ENCODE measurements around the gene PHLPP1.

DNA sequence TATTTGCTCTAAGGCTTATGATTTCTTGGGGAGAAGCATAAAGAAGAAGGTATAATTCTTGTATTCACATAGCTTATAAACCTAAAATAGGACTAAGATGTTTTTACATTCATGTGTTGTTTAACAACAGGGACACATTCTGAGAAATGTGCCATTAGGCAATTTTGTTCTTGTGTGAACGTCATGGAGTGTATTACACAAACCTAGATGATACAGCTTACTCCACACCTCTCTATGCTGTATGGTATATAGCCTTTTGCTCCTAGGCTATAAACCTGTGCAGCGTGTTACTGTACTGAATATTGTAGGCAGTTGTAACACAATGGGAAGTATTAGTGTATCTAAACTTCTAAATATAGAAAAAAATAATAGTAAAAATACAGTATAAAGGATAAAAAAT lies 92.1 kb downstream of the PHLPP1 start:
- TF ChIP-seq, protein P1, sequence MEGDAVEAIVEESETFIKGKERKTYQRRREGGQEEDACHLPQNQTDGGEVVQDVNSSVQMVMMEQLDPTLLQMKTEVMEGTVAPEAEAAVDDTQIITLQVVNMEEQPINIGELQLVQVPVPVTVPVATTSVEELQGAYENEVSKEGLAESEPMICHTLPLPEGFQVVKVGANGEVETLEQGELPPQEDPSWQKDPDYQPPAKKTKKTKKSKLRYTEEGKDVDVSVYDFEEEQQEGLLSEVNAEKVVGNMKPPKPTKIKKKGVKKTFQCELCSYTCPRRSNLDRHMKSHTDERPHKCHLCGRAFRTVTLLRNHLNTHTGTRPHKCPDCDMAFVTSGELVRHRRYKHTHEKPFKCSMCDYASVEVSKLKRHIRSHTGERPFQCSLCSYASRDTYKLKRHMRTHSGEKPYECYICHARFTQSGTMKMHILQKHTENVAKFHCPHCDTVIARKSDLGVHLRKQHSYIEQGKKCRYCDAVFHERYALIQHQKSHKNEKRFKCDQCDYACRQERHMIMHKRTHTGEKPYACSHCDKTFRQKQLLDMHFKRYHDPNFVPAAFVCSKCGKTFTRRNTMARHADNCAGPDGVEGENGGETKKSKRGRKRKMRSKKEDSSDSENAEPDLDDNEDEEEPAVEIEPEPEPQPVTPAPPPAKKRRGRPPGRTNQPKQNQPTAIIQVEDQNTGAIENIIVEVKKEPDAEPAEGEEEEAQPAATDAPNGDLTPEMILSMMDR (IDR thresholded peaks at IDR 0.05) = no peak
- TF ChIP-seq POLR2A (IDR thresholded peaks at IDR 0.05) (no peak), POLR2AphosphoS5 (IDR thresholded peaks at IDR 0.05) (no peak)

Measured in upper lobe of left lung (tissue), 4 donors.